Mesodermal cell (in vitro differentiated cells): Measurements from ENCODE around the gene NR6A1.

Experiments used
- H3K27ac ChIP-seq: 2 replicates; pipeline ENCODE4 v1.7.0; 2013; ENCODE audit warnings: mild to moderate bottlenecking, low read depth, low read length, moderate library complexity; ENCODE audit not compliant: severe bottlenecking
- H3K36me3 ChIP-seq: 2 replicates; pipeline ENCODE4 v1.7.1; 2013; ENCODE audit warnings: mild to moderate bottlenecking, low read length, moderate library complexity; ENCODE audit not compliant: control insufficient read depth, insufficient read depth
- H3K4me1 ChIP-seq: one replicate; pipeline ENCODE4 v1.7.1; 2013; ENCODE audit warnings: mild to moderate bottlenecking, low read length; ENCODE audit not compliant: insufficient read depth, control insufficient read depth, poor library complexity, severe bottlenecking
- H3K4me3 ChIP-seq: 2 replicates; pipeline ENCODE4 v1.7.0; 2013; ENCODE audit warnings: low read length, control low read depth, mild to moderate bottlenecking; ENCODE audit not compliant: insufficient read depth, poor library complexity, severe bottlenecking; ENCODE audit errors: extremely low read depth
- H3K9me3 ChIP-seq: 2 replicates; pipeline ENCODE4 v1.7.1; 2013; ENCODE audit warnings: mild to moderate bottlenecking, low read length, moderate library complexity; ENCODE audit not compliant: control insufficient read depth
- WGBS, 2 experiments: methylation state at CpG; one replicate each; pipeline ENCODE4 v1.1.5; 2013; ENCODE audit warnings: missing lambda C conversion rate in 2 of 2; ENCODE audit not compliant: insufficient coverage in 2 of 2; 5-methylcytosine and 5-hydroxymethylcytosine counted together

NR6A1 gene

DNA sequence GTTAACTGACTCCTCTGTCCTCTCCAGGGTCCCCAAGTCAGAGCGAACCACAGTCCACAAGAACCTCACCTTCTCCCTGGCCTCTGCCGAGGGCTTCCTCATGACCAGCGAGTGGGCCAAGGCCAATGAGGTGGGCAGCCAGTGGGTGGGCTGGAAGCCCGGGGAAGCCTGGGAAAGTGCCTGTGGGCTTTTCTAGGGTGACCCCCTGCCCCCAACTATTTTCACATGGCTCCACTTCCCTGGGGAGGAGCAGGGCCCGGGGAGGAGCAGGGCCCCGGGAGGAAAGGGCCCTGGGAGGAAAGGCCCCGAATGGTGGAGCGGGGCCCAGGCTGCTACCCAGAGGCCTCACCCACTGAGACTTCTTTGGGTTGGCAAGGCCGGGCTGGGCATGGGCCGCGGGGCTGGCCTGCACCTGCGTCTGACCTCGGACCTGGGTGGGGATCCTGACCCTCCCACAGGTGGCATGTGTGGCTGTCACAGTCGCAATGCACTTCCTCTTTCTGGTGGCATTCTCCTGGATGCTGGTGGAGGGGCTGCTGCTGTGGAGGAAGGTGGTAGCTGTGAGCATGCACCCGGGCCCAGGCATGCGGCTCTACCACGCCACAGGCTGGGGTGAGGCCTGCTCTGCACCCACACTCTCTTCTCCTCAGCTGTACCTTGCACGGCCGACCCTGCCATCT lies 302.9 kb downstream of the NR6A1 start:
- Histone ChIP-seq H3K9me3 (no peaks in the 10 kb centered on the region), H3K4me3 (no peak overlapping the region), H3K36me3 (no peaks in the 10 kb centered on the region), H3K27ac (no peak overlapping the region), H3K4me1 (no peaks in the 10 kb centered on the region)
- WGBS, 2 experiments: 88 to 96% methylated on average over 10 to 18 of the region's 19 CpGs

DNA sequence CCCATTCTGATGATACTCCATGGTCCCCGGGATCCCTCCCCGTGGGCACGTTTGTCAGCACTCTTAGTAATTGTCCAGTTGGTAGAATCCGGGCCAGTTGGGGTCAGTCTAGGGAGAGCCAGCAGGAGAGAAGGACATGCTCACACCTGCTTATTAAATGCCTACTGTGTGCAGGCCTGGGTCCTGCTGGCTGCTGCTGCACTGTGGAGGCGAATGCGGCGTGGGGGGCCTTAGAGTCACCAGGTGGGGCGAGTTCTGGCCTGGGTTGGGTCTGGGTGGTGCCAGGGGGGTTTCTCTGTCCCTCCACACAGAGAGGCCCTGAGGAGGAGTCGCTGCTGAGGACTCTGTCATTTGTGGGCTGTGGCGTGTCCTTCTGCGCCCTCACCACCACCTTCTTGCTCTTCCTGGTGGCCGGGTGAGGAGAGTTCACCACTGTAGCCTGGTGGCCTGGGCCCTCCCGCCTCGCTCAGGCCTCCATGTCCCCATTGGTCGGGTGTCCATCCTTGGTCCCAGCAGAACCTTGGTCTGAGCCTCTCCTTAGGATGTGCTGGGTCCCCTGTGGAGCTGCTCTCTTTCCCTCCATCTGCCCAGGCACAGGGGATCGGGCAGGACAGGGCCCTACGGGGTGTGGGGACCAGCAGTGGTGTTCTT lies 303.6 kb downstream of the NR6A1 start:
- Histone ChIP-seq H3K4me3 (no peak overlapping the region), H3K36me3 (no peaks in the 10 kb centered on the region), H3K9me3 (no peaks in the 10 kb centered on the region), H3K4me1 (no peaks in the 10 kb centered on the region), H3K27ac (no peak overlapping the region)
- WGBS, 2 experiments: 90 to 95% methylated on average over 10 to 16 of the region's 17 CpGs
